GM20000 (cell line): Measurements from ENCODE around the gene TPK1.

Experiments
- DNase-seq: peaks from one replicate; pipeline ENCODE4 v3.0.0; 2012; ENCODE audit warnings: low spot score
- CTCF ChIP-seq: IDR thresholded peaks from 2 replicates; pipeline ENCODE4 v1.5.1; 2012; ENCODE audit warnings: mild to moderate bottlenecking, control low read depth; ENCODE audit errors: extremely low read depth, missing control alignments

The TPK1 gene

DNA sequence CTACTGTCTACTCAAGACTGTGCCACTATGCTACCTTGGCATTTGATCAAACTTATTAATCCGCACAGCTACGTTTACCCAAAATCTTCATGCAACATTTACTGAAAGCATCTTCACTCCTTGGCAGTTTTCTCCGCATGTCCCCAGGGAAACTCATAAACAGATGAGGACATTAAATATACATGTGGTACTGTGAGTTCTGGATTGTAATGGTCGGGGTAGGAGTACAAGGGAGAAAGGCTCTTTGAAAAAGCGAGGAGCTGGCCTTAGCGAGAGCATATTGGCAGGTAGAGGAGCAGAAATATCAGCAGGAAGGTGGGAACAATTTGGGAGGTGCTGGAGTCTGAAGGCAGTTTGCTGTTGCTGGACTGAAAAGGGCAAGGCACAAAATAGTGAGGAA lies 325.2 kb downstream of the TPK1 start:
- no peak for DNase-seq
- no peak for TF ChIP-seq CTCF

DNA sequence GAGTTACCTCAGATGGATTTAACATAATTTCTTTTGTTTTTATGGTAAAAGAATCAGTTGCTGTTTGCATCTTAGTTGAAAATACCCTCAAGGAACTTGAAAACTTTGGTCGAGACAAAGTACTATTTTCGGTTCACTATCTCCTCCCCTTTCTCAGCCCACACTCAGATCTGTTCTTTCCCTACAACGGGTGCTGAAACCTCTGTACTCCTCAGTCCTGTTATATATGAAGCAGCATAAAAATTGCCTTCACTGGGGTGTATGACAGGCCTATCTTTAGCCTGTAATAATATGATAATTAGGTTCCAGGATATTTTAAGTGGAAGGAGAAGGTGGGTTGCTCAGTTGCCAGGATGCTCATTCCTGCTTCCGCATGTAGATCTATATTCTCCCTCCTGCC lies 327.2 kb downstream of the TPK1 start:
- DNase-seq, result peak; percentile 44

GRCh38 chr7:144503215-144503614 lies 332.6 kb downstream of the TPK1 start:
- DNase-seq, result no peak

More for the DNA sequence above, 327.2 kb downstream of the TPK1 start:
- no peak for TF ChIP-seq CTCF

DNA sequence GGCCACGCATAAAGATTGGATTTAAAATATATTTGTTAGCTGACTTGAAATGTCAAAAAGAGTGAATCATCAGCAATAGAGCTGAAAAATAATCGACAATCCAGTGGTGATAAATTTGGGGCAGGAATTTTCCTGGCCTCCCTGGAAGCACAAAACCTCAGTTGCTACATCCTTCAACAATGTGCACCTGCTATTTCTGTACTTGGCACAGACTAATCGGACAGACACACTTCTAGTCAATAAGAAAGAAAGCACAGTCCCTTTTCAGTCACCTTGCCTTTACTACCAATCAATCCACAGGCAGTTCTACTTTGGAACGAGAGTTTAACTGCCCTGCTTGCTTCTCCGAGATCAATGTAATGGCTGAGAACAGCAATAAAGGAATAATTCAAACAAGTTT lies 335.6 kb downstream of the TPK1 start:
- no peak for TF ChIP-seq CTCF
- DNase-seq, result no peak

More at GRCh38 chr7:144503215-144503614, 332.6 kb downstream of the TPK1 start:
- no peak for TF ChIP-seq CTCF

GRCh38 chr7:144497282-144497681 lies 338.6 kb downstream of the TPK1 start:
- no peak for TF ChIP-seq CTCF
- DNase-seq, result no peak

DNA sequence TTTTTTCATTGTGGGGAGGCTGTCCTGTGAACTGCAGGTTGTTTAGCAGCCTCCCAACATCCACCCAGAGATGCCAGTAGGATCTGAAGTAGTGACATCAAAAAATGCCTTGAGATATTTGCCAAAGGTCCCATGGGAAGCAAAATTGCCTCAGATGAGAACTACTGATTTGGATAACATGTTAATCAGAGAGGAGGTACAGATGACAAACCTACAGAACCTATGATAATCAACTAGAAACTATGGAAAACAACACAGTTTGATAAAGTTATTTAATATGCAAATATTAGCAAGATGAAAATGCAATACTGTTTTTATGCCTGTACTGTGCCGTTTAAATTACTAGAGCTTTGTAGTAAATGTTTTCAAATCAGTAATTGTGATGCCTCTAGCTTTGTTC lies 341.5 kb downstream of the TPK1 start:
- no peak for TF ChIP-seq CTCF
- DNase-seq, result no peak

DNA sequence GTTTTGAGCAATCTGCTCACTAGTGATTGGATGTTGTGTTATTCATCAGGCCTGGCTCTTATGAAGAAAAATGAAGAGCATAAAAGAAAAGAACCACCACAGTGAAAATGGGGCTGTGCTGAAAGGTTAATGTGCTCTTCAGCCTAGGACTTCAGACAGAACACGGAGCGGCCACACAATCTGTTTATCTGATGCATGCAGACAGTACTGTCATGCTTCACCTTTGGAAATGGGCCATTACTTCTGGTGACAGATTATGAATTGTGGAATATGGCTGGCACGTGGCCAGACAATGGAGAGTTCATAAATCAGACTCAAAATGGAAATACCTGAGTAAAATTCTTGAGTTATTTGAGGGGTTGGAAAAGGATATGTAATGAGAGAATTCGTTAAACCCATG lies 346.3 kb downstream of the TPK1 start:
- no peak for TF ChIP-seq CTCF
- DNase-seq, result no peak
